ENCODE measurements around the gene TRIM38.

TRIM38 gene

GRCh38 chr6:25942561-25943147 lies 19.9 kb upstream of the TRIM38 start:
- TF ChIP-seq REST (IDR thresholded peaks at IDR 0.05; ENCODE audit: insufficient read depth in 1 of 2, low read depth in 2 of 2, low read length in 2 of 2): no peak
- TF ChIP-seq FOXP2 (optimal IDR thresholded peaks at IDR 0.05; ENCODE audit: borderline replicate concordance, extremely low read depth, extremely low read length, insufficient read depth): no peak
- TF ChIP-seq POLR2AphosphoS5 (IDR thresholded peaks at IDR 0.05; ENCODE audit: low read depth, low read length): no peak
- no peak for TF ChIP-seq TAF1 (IDR thresholded peaks at IDR 0.05; ENCODE audit: borderline replicate concordance, insufficient read depth, low read length)
- no peak for TF ChIP-seq SIN3A (IDR thresholded peaks at IDR 0.05; ENCODE audit: borderline replicate concordance, insufficient read depth, low read length)

- TF ChIP-seq TAF1 (IDR thresholded peaks at IDR 0.05; ENCODE audit: borderline replicate concordance, insufficient read depth, low read length) (no peak), FOXP2 (optimal IDR thresholded peaks at IDR 0.05; ENCODE audit: borderline replicate concordance, extremely low read depth, extremely low read length, insufficient read depth) (no peak), REST (IDR thresholded peaks at IDR 0.05; ENCODE audit: insufficient read depth in 1 of 2, low read depth in 2 of 2, low read length in 2 of 2) (no peak), POLR2AphosphoS5 (IDR thresholded peaks at IDR 0.05; ENCODE audit: low read depth, low read length) (no peak), SIN3A (IDR thresholded peaks at IDR 0.05; ENCODE audit: borderline replicate concordance, insufficient read depth, low read length) (no peak)
Observed at GRCh38 chr6:25943887-25944286, 18.7 kb upstream of the TRIM38 start.

GRCh38 chr6:25944688-25945574 lies 17.7 kb upstream of the TRIM38 start:
- TF ChIP-seq REST (IDR thresholded peaks at IDR 0.05; ENCODE audit: insufficient read depth in 1 of 2, low read depth in 2 of 2, low read length in 2 of 2) (no peak), POLR2AphosphoS5 (IDR thresholded peaks at IDR 0.05; ENCODE audit: low read depth, low read length) (no peak), FOXP2 (optimal IDR thresholded peaks at IDR 0.05; ENCODE audit: borderline replicate concordance, extremely low read depth, extremely low read length, insufficient read depth) (no peak), TAF1 (IDR thresholded peaks at IDR 0.05; ENCODE audit: borderline replicate concordance, insufficient read depth, low read length) (no peak), SIN3A (IDR thresholded peaks at IDR 0.05; ENCODE audit: borderline replicate concordance, insufficient read depth, low read length) (no peak)

- TF ChIP-seq REST (IDR thresholded peaks at IDR 0.05; ENCODE audit: insufficient read depth in 1 of 2, low read depth in 2 of 2, low read length in 2 of 2): no peak
- TF ChIP-seq SIN3A (IDR thresholded peaks at IDR 0.05; ENCODE audit: borderline replicate concordance, insufficient read depth, low read length): no peak
- TF ChIP-seq FOXP2 (optimal IDR thresholded peaks at IDR 0.05; ENCODE audit: borderline replicate concordance, extremely low read depth, extremely low read length, insufficient read depth): no peak
- TF ChIP-seq TAF1 (IDR thresholded peaks at IDR 0.05; ENCODE audit: borderline replicate concordance, insufficient read depth, low read length): no peak
- no peak for TF ChIP-seq POLR2AphosphoS5 (IDR thresholded peaks at IDR 0.05; ENCODE audit: low read depth, low read length)
Observed at GRCh38 chr6:25946631-25947030, 16.0 kb upstream of the TRIM38 start.

Data from PFSK-1 (cell line).